ENCODE measurements around the gene DOCK3.

GRCh38 chr3:50930371-50931208 is 255.9 kb downstream of the DOCK3 start:
- TF ChIP-seq FOS (IDR thresholded peaks at IDR 0.05; ENCODE audit: low read depth, low read length) (no peak), MXI1 (IDR thresholded peaks at IDR 0.05; ENCODE audit: borderline replicate concordance, low read depth, low read length) (no peak), MAZ (IDR thresholded peaks at IDR 0.05; ENCODE audit: borderline replicate concordance, low read depth, low read length) (no peak), POLR2A (IDR thresholded peaks at IDR 0.05; ENCODE audit: low read depth, low read length) (no peak), ELK1 (IDR thresholded peaks at IDR 0.05; ENCODE audit: borderline replicate concordance, low read depth, low read length) (no peak)
- TF ChIP-seq, protein P1, sequence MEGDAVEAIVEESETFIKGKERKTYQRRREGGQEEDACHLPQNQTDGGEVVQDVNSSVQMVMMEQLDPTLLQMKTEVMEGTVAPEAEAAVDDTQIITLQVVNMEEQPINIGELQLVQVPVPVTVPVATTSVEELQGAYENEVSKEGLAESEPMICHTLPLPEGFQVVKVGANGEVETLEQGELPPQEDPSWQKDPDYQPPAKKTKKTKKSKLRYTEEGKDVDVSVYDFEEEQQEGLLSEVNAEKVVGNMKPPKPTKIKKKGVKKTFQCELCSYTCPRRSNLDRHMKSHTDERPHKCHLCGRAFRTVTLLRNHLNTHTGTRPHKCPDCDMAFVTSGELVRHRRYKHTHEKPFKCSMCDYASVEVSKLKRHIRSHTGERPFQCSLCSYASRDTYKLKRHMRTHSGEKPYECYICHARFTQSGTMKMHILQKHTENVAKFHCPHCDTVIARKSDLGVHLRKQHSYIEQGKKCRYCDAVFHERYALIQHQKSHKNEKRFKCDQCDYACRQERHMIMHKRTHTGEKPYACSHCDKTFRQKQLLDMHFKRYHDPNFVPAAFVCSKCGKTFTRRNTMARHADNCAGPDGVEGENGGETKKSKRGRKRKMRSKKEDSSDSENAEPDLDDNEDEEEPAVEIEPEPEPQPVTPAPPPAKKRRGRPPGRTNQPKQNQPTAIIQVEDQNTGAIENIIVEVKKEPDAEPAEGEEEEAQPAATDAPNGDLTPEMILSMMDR (conservative IDR thresholded peaks at IDR 0.05; ENCODE audit: low read depth, low read length) = no peak
- TF ChIP-seq, protein P2, sequence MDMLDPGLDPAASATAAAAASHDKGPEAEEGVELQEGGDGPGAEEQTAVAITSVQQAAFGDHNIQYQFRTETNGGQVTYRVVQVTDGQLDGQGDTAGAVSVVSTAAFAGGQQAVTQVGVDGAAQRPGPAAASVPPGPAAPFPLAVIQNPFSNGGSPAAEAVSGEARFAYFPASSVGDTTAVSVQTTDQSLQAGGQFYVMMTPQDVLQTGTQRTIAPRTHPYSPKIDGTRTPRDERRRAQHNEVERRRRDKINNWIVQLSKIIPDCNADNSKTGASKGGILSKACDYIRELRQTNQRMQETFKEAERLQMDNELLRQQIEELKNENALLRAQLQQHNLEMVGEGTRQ (IDR thresholded peaks at IDR 0.05; ENCODE audit: low read depth, low read length) = no peak

All from IMR-90 (cell line).